D721Med (cell line): ENCODE data around the gene ANTXRL.
"Not testable (repeated sequence)": the region's sequence is repeated elsewhere in the genome, so short reads cannot be mapped to it uniquely, and the experiment has no call there.

Source experiments
- DNase-seq: peaks from one replicate; pipeline ENCODE4 v3.0.0; 2011; ENCODE audit warnings: low spot score; ENCODE audit not compliant: insufficient read length
- FAIRE-seq: peaks from 2 replicates; lab custom pipeline; 2011; peaks lifted over from hg19 to GRCh38; lab: Jason Lieb, UNC
- CTCF ChIP-seq: IDR thresholded peaks from 2 replicates; pipeline ENCODE4 v1.5.1; 2012; ENCODE audit warnings: mild to moderate bottlenecking, control low read depth; ENCODE audit not compliant: insufficient read depth; ENCODE audit errors: missing control alignments

ANTXRL gene

DNA sequence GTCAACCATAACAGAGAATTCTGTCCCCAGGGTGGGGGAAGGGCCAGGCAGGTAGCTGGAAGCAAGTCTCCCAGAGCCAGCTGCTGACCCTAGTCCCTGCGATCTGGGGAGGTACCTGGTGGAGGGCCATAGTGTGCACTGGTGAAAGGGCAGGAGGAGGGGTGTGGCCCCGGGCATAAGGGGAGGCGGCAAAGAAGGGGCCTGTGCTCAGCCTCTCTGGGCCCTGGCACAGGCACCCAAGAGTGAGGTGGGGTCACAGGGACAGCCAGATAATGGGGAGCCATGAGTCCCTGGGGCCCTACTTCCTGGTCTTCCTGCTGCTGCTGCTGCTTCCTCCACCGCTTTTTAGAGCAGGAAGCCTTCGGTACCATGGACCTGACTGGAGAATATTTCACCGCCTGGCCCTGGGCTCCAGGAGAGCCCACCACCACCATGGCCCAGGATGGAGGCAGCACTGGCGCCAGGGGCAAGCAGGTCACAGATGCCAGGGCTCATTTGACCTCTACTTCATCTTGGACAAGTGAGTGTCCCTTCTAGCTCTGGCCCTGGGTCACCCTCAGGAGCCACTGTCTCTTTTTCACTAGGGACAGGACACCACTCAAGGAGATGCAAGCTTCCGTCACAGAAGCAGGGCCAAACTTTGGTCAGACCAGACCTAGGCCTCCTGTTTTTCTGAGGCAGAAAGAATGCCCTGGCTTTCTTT, at the start of gene ANTXRL:
Gene ANTXRL, plus strand, starts transcription at position 7 of the 703 bp plus-strand sequence. Its CDS starts 266 bp downstream, at position 273.
- DNase-seq = no peak

GRCh38 chr10:46237815-46238510, 48.8 kb upstream of the ANTXRL start:
- no peak for DNase-seq

More for the DNA sequence above, at the start of gene ANTXRL:
- FAIRE-seq = no peak
- TF ChIP-seq CTCF = no peak

DNA sequence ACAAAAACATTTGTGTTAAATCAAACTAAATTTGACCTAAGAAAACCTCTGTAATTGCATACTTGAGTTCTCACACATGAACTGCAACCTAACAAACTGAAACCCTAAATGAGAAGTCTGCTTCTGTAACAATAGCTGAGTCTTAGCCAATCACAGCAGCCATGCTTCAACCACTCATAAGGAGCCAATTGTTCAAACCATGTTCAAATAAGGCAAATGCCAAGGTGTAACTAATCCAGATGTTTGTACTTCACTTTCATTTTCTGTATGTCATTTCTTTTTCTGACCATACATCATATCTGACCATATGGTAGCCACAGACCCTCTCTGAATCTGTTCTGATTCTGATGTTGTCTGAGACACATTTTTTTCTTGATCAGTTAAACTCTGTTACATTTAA, 47.5 kb upstream of the ANTXRL start:
- FAIRE-seq (no peak), DNase-seq (no peak)
- TF ChIP-seq CTCF = no peak

More at GRCh38 chr10:46237815-46238510, 48.8 kb upstream of the ANTXRL start:
- no peak for TF ChIP-seq CTCF
- FAIRE-seq = no peak

DNA sequence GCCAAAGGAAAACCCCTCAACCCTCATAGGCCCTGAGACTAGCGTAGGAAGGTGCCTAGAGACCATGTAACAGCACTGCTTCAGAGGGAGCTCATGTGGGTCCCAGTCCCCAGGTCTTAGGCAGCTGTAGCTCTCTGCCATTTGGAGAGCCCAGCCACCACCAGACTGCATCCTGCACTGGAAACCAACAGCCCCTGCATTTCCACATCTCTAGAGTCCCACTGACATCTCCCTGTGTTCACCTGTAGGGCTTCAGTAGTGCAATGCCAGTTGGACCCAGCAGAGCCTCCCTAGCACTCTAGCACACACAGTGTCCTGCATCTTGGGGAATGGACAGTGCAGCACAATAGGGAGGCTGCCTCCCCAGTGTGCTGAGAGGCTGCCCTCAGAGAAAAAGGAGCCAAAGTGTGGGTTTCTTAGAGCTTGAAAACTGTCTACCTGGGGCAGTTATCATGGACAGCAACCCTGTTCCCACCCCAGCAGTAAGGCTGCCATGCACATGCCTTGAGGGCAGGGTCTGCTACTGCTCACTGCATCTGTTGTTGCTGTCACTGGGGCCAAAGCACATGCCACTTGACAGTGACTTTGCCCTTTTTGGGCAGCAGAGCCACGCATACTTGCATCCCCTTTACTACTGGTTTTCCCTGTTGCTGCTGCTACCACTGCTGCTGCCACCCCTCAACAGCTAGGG, 46.7 kb upstream of the ANTXRL start:
- DNase-seq = no peak
- TF ChIP-seq CTCF = no peak
- no peak for FAIRE-seq

DNA sequence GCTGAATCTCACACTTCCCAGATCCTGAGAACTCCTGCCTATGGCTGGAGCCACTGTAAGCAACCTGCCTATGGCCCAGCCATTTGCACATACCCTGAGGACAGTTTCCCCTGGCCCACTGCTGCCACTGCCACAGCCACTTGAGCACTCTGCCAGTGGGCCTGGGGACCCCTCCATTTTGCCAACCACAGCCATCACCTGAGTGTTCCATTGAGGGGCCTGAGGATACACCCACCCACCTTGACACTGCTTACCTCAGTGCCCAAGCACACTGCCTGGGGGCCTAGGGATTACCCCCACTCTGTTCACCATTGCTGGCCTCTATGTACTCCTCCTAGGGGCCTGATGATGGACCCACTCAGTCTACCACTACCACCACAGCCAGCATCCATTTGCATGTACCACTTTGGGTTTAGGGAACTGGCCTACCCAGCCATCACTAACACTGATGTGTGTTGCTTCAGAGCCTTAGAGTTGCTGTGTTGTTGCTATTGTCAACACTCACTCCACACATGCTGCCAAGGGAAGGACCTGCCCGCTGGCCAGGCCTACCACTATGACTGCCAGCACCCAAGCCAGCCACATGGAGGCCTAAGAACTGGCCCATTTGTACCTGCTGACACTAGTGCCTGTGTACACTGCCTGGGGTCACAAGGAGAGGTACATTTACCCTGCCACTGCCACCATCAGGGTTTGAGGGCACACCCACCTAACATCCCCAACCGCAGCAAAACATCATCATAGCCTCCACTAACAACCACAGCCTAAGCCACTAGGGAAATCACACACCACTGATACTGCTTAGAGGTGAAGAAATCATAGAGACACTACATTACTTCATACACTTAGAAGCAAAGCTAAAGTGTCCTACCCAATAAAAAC, 45.9 kb upstream of the ANTXRL start:
- DNase-seq = no peak
- FAIRE-seq = no peak
- TF ChIP-seq CTCF = no peak

DNA sequence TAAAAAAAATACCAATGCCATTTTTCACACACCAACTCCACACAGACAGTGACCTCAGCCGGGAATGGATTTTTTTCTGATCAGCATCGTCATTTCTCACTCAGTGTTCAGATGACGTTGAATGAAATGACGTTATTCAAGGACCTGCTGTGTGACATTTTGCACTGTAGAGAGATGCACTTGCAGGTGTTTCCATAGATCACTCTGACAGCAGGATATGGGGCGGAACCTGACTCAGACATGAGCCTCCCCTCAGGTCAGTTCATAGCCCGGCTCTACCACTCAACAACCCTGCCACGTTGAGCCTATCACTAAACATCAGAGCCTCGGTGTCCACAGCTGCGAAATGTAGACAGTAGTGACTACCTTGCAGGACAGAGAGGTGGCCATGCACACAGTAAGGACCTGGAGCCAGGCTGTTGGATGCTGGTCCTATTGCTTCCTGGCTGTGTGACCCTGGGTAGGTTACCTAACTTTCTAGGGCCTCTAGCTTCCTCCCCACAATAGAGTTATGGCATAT, 41.4 kb upstream of the ANTXRL start:
- TF ChIP-seq CTCF = no peak
- FAIRE-seq = no peak

GRCh38 chr10:46246400-46247180, 40.2 kb upstream of the ANTXRL start:
- not testable (repeated sequence) for FAIRE-seq, DNase-seq

More for the DNA sequence above, 41.4 kb upstream of the ANTXRL start:
- no peak for DNase-seq
